Stimulated activated CD4-positive, alpha-beta T cell treated with anti-CD3 and anti-CD28 coated beads, Interleukin-15, amount 100 ng/mL, for 24 hours (primary cell): ENCODE measurements around the gene ZNF746.

ENCODE experiments used
- DNase-seq: peaks from one replicate; pipeline ENCODE4 v3.0.0-alpha.2; 2020

The ZNF746 gene

DNA sequence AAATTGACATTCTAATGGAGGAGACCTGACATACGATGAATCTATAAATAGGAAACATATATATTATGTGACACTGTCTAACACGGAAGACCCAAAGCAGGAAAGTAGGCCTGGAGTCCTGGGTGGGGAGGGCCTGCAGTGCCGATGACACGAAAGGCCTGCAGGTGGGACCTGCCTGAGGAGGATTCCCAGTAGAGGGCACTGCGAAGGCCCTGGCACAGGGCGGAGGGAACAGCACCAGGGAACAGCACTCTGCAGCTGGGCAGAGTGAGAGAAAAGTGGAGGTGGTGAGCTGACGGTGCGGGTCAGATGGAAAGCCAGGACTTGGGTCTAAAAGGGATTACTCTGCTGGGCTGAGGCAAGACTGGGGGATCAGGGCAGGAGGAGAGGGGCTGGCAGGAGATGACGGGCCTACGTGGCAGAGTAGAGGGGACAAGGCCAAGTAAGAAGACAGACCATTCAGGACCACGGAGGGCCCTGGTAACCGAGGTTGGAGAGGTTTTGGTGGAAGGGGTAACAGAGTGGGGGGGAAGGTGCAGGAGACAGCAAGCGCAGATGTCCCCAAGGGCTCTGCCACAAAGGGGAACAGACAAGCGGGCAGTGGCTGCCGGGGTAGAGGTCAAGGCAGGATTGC, 8.1 kb downstream of the ZNF746 start:
- DNase-seq = no peak

DNA sequence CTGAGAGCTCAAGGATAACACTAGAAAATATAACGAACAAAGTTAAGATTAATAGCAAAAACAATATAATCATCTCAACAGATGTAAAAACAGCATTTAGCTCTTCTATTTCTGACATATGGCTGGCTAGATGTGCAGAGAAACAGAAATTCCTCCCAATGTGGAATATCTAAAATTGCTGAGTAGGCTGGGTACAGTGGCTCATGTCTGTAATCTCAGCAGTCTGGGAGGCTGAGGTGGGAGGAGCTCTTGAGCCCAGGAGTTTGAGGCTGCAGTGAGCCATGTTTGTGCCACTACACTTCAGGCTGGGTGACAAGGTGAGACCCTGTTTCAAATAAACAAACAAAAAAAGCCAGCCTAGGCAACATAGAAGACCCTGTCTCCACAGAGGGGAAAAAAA, 18.0 kb downstream of the ZNF746 start:
- DNase-seq = no peak

DNA sequence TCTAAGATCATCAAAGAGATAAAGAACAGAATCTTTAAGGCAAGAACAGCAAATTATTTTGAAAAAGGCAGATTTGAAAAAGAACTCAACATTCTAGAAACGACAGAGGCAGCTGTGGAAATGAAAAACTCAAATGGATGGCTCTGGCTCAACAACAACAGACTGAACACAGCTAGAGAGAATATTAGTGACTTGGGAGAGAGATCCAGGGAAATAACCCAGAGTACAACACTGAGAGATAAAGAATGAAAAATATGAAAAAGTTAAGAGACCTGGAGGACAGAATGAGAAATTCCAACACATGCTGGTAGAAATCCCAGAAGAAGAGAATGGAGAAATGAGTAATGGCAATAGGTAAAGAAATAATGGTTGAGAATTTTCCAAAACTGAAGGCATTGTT, 18.9 kb downstream of the ZNF746 start:
- DNase-seq = no peak

DNA sequence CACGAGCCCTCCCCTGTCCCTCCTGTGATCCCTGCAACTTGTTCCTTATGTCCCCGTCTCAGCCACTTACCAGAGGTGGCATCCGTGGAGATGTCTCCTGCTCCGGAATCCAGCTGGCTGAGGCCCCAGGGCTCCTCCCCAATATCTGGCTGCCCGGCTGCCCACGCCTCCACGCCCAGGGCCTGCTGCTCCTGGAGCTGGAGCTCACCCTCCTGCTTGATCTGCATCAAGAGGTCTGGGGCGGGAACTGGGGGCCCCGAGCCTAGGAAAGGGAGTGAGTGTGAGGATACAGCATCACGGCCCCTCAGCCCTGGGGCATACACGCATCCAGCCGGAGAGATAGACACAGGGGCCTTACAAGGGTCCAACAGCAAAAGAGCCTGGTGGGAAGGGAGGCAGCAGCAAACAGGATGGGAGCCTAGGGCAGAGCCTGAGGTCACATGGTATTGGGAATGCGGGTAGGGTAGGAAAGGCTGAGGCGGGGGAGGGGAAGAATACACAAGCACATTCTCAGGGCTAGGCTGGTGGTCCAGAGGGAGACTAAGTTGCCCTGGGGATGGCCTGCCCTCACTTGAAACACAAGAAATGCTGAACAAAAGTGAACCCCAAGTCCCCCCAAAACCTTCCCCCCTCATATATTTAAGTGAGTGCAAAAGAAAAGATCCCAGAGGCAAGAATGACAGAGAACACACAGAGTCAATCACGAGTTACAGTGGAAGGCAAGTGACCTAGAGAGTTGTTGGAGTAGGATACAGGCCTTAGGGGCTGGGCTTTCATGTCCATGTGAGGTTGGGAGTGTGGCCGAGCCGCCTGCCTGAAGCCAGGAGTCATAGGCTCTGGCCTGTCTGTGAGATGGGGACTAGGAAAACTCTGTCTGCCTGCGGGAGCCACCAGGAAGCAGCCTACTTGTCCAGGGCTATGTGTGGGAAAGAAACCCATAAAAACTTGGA, 19.8 kb downstream of the ZNF746 start:
- DNase-seq = no peak

DNA sequence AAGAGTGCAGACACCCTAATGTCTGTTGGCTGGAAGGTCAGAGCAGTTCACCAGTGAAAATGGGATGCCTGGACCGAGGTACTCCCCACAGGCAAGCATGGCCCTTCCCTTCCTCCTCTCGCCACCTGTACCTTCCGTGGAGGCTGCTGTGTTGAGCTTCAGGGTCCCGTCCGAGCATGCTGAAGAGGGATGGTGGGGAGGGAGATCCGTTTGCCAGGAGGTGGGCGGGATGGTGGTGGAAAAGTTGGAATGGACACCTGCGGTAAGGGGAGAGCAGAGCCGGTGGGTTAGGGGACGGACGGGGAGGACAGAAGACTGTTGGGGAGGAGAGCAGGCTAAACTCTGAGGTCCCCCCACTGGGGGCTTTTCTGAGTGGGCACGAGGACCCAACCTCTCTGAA, 20.8 kb downstream of the ZNF746 start:
- DNase-seq = no peak

DNA sequence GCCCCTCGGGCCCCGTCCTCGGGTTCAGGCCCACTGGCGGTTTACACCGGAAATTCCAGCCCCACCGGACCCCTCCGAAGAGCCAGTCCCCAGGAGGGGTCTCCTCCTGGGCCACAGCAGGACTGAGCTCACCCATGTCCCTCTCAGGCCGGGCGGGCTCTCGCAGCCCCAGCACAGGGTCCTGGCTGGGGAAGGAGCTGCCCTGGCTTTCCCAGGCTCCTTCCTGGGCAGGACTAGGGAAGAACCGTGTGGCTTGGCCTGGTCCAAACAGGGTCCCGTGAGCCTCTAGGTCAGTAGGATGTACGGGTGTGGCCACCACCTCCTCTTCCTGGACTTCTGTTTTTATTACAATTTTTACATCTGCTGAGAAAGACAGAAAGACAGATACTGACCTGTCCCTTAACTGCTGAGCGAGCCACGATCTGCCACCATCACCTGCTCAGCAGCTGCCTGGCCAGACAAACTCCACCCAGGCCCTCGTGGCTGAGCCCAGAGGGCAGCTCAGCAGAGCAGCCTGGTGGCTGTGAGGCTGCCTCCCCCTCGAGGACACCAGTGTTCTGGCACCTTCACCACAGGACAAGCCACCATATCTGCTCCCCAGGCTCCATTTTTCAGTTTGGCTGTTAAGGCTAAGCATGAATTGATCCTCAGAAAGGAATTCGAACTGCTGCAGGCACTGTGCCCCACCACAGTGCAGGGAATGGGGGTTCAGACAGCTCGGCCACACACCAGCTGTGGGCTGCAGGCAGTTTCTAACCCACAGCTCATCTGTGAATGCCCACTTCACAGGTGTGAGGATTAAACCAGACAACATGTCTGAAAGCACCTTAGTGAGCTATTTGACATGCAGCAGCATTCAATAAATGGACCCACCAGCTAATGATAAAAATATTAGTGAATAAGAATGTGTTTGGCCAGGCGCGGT, 22.2 kb downstream of the ZNF746 start:
- no peak for DNase-seq

DNA sequence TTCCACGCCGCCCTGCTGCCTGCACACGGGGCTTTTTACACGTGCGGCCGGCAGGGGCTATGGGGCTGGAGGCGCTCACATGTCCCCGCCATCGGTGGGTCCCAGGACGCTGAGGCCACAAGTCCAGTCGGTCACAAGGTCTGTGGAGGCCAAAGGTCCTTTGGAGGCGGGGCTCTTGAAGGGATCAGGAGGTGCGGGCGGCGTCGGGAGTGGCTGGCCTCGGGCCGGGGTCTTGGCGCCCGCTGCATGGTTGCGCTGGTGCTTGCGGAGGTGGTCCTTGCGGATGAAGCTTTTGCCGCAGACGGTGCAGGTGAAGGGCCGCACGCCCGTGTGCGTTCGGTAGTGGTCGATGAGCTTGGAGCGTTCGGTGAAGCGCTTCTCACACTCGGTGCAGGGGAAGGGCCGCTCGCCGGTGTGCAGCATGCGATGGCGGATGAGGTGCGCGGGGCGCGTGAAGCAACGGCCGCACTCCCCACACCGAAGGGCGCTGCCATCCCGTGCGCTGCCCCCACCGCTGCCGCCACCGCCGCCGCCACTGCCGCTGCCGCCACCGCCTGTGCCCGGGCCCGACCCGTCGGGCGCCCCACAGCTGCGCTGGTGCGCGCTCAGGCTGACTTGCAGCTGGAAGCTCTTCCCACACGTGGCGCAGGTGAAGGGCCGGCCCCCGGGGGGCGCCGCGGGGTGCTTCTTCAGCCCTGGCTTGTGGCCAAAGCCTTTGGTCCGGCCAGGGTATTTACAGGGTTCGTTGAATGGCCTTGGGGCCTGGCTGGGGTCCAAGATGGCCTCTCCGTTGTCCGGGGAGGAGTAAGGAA, 23.1 kb downstream of the ZNF746 start:
- no peak for DNase-seq

- no peak for DNase-seq
These were observed 24.4 kb downstream of the ZNF746 start for GRCh38 chr7:149473251-149473650.

DNA sequence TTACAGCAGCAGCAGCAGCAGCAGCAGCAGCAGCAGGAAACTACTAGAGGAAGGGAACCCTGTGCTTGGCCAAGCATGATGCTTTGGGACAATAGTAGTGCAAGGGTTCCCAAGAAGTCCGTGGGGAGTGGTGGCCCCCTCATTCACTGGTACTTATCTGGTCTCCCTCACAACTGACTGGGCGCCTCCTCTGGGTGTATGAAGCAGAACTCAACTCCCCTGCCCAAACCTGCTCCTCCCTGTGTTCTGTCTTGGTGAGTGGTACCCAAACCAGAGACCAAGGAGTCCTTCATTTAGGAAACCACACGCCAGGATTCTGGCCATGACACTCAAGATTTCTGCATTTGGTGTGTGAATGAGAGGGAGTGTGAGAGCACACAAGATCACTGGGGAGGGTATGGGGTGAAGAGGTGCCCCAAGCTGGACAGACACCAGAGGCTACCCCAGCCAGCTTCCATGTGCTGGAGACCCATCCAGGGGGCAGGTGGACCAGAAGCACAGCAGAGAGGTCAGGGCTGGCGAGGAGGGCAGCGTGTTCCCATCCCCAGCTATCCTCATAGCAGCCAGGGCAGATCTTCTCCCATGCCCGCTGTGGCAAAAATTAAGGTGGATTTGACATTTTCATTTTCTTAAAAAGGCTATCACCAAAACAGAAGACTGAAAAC, 26.2 kb downstream of the ZNF746 start:
- no peak for DNase-seq

DNA sequence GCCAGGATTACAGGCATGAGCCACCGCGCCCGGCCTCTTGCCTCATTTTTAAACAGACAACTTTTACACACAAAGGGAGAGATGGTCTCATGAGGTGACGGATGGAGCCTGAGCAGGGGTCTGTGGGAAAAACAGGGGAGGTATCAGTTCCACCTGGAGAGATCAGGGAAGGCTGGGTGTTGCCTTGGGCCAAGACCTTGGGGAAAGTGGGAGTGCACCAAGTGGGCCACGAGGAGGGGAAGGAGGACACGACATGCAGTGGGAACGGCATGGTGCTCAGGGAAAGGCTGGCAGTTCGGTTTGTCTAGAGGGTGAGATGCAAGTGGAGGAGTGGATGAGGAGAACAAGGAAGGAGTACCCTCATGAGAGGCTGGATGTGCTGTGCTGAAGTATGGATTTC, 27.8 kb downstream of the ZNF746 start:
- no peak for DNase-seq

DNA sequence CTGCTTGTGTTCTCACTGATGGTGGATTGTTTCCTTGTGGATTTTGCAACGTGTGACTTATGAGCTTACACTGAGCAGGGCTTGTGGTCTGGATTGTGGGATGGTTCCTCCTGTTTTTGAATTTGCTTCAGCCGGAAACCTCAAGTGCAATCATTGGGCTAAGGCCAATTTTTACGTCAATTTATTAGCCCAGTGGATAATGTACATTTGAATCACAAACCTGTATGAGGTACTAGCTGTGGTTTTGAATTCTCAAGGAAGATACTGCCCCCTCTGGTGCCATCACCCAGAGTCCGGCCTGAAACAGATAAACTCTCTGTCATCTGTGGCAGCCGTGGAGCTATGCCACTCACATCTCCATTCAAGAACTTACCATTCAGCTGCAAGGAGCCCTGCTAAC, 29.4 kb downstream of the ZNF746 start:
- no peak for DNase-seq

DNA sequence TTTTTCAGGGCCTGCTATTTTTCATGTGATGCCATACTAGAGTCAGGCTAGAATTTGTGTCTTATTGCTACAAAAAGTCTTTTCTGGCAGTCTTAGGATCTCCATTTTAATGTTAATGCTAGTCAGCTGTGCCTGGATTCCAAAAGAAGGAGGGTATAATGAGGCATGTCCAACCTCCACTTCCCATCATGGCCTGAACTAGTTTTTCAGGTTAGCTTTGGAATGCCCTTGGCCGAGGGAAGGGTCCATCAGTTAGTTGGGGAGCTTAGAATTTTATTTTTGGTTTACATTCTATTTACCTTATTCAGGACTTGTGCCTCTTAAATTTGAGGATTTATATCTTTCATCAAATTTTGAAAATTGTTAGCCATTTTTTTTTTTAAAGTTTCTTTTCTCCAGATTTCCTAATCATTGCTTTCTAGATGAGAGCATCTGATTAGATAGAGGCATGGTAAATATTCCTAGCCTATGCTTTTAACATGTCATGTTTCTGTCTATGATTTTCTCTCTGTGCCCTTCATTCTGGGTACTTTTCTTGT, 30.2 kb downstream of the ZNF746 start:
- DNase-seq = no peak

- DNase-seq = no peak
These were observed 31.2 kb downstream of the ZNF746 start for GRCh38 chr7:149466364-149466763.

GRCh38 chr7:149463500-149464161, 34.0 kb downstream of the ZNF746 start:
- no peak for DNase-seq

DNA sequence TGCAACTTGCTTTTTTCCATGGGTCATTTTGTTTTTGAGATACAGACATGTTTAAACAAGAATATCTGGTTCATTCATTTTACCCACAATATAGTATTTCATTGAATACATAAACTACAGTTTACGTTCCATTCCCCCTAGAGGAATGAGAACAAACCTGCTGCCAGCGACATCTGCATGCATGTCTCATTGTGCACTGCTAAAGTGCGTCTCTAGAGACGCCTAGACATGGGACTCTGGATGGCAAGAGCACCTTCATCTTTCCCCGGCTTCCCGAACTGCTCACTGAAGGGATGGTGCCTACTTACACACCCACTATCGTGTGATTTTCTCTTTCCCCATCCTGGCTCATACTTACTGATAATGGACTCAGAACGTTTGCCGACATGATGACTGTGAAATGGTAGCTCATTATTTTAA, 35.5 kb downstream of the ZNF746 start:
- DNase-seq = no peak

DNA sequence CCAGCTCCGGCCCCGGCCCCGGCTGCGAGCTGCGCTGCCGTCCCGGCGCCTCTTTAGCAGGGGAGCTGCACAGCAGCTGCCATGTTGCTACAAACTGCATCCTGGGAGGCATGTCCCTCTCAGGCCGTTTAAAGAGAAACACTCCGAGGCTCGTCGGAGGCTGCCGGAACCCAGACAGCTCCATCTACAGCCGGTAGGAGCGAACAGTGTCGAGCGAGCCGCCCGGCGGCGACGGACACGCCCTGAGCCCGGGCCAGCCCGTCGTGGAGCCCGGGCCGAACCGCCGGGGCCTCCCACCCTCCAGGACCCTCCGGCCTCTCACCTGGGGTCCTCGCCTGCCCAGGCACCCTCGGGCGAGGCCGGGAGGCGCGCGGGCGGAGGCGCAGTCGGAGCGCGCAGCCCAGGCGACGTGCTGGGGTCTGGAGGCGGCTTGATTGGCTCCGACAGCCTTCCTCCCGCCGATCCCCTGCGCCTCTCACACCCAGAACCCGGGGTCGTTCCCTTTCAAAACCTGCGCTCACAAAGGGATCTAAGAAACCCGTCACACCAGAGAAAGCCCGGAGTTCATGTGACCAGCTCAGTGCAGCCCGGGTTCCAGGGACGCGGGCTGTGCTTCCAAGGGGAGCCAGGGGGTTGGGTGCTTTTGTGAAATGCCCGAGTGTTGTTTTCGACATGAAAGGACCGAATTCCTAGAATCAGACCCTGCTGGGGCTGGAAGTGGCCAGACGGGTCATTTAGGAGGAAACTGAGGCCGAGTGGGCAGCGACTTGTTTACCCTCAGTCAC, 36.9 kb downstream of the ZNF746 start, which contains the start of gene ZNF777:
TSS of gene ZNF777 (minus strand) at position 570 of the 785 bp plus-strand sequence. CDS start 5,040 bp downstream, outside the sequence.
- DNase-seq = peak; percentile 85

DNA sequence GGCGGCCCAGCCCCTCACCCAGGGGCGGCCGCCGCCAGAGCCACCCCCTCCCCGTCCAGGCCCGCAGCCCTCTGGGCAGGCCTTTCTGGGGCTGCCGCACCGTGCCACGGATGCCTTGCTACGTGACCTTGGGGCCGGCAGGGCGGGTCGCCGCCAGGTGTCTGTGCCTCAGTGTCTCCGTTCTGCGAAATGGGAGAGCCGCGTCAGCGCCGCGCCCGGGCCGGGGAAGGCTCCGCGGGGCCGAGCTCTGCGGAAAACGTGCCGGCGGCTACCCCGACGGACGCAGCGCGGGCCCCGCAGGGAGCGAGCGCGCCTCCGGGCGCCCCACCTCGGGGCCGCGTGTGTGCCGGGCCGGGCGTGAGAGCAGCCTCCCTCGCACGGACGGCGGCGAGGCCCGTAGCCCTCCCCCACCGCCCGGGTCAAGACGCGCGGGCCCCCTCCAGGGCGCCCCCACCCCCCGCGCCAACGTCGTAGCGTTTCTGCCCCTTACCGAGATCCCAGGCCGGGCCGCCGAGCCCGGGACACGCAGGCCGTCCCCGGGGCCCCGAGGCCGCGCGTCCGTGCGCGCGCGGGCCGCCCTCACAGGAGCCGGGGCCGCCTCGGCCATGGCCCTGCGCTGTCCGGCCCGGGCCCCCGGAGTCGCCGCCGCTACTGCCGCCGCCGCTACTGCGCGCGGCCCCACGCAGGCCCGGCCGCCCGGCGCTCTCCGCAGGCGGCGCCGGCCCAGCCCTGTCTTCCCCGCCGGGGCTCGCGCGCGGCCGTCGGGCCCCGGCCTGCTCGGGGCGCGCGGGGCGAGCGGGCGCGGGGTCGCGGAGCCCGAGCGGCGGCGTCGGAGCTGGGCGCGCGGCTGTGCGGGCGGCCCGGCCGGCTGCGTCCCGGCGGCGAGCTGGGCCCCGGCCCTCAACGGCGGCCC, 37.8 kb downstream of the ZNF746 start:
- peak; percentile 54 for DNase-seq

- no peak for DNase-seq
These were observed 38.4 kb downstream of the ZNF746 start for GRCh38 chr7:149459201-149459539.

DNA sequence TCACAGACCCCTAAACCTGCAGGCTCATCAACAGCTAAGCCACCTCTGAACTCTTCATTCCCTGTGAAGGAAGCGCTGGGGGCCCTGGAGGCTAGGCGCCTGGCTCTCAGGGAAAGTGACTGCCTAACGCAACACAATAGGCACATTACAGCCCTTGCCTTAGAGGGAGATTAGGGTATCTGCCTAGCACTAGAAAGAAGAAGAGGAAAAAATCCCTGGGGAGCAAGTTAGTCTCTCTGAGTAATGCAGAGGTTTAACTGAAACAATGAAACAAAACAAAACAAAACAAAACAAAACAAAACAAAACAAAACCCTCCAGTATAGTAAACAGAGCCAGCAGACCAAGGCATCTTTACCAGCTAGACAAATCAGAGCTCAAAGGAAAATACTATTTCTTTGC, 39.4 kb downstream of the ZNF746 start:
- DNase-seq = no peak
